Trophoblast cell (in vitro differentiated cells and primary cell): ENCODE measurements around the gene CR1L.

Experiments used
- DNase-seq, 2 donors: peaks; one replicate each; pipeline ENCODE4 v3.0.0-alpha.2; 2016
- H2AFZ ChIP-seq: 2 replicates; pipeline ENCODE4 v1.6.1; 2013; ENCODE audit warnings: low read length, moderate library complexity, mild to moderate bottlenecking; ENCODE audit not compliant: insufficient read depth, poor library complexity
- H2AK5ac ChIP-seq: 2 replicates; pipeline ENCODE4 v1.6.1; 2013; ENCODE audit warnings: mild to moderate bottlenecking, low read length
- H2BK120ac ChIP-seq: 2 replicates; pipeline ENCODE4 v1.6.1; 2013; ENCODE audit warnings: low read length, mild to moderate bottlenecking, moderate library complexity; ENCODE audit not compliant: insufficient read depth, poor library complexity
- H2BK12ac ChIP-seq: 2 replicates; pipeline ENCODE4 v1.6.1; 2013; ENCODE audit warnings: mild to moderate bottlenecking, low read length, moderate library complexity
- H2BK5ac ChIP-seq: 2 replicates; pipeline ENCODE4 v1.6.1; 2013; ENCODE audit warnings: low read length, low read depth, moderate library complexity, mild to moderate bottlenecking; ENCODE audit not compliant: poor library complexity
- H3K14ac ChIP-seq: 2 replicates; pipeline ENCODE4 v1.6.1; 2013; ENCODE audit warnings: mild to moderate bottlenecking, low read length
- H3K18ac ChIP-seq: 2 replicates; pipeline ENCODE4 v1.6.1; 2013; ENCODE audit warnings: mild to moderate bottlenecking, low read length
- H3K23ac ChIP-seq: 2 replicates; pipeline ENCODE4 v1.6.1; 2013; ENCODE audit warnings: low read length
- H3K27ac ChIP-seq: 2 replicates; pipeline ENCODE4 v1.5.1; 2013; ENCODE audit warnings: low read depth, mild to moderate bottlenecking, inconsistent platforms, low read length, moderate library complexity
- H3K27me3 ChIP-seq: 2 replicates; pipeline ENCODE4 v1.6.1; 2013; ENCODE audit warnings: inconsistent platforms, mild to moderate bottlenecking, low read length, moderate library complexity; ENCODE audit not compliant: insufficient read depth
- H3K36me3 ChIP-seq, 2 experiments: 1 replicate in 1 of 2; 2 replicates in 1 of 2; pipeline ENCODE4 v1.6.1; 2013; ENCODE audit warnings: low read length in 2 of 2, mild to moderate bottlenecking in 2 of 2, moderate library complexity in 1 of 2; ENCODE audit not compliant: insufficient read depth in 2 of 2, control insufficient read depth in 1 of 2
- H3K4ac ChIP-seq: 2 replicates; pipeline ENCODE4 v1.6.1; 2013; ENCODE audit warnings: low read depth, mild to moderate bottlenecking, low read length, moderate library complexity
- H3K4me1 ChIP-seq, 2 experiments: 1 replicate in 1 of 2; 2 replicates in 1 of 2; pipeline ENCODE4 v1.6.1; 2013; ENCODE audit warnings: low read length in 2 of 2, mild to moderate bottlenecking in 2 of 2, moderate library complexity in 1 of 2; ENCODE audit not compliant: insufficient read depth in 2 of 2, control insufficient read depth in 1 of 2
- H3K4me2 ChIP-seq: 2 replicates; pipeline ENCODE4 v1.6.1; 2013; ENCODE audit warnings: inconsistent platforms, mild to moderate bottlenecking, low read length, moderate library complexity
- H3K4me3 ChIP-seq: 2 replicates; pipeline ENCODE4 v1.5.1; 2013; ENCODE audit warnings: mild to moderate bottlenecking, low read depth, low read length, inconsistent platforms
- H3K79me1 ChIP-seq: one replicate; pipeline ENCODE4 v1.6.1; 2013; ENCODE audit warnings: low read length
- H3K79me2 ChIP-seq: 2 replicates; pipeline ENCODE4 v1.6.1; 2013; ENCODE audit warnings: low read length, mild to moderate bottlenecking; ENCODE audit not compliant: control insufficient read depth, insufficient read depth, poor library complexity
- H3K9ac ChIP-seq: 2 replicates; pipeline ENCODE4 v1.6.1; 2013; ENCODE audit warnings: mild to moderate bottlenecking, low read length
- H3K9me3 ChIP-seq: 2 replicates; pipeline ENCODE4 v1.6.1; 2013; ENCODE audit warnings: low read depth, mild to moderate bottlenecking, control low read depth, inconsistent platforms, low read length; ENCODE audit not compliant: insufficient read depth
- H4K12ac ChIP-seq: 2 replicates; pipeline ENCODE4 v1.6.1; 2013; ENCODE audit warnings: low read depth, mild to moderate bottlenecking, low read length, moderate library complexity
- H4K8ac ChIP-seq: 2 replicates; pipeline ENCODE4 v1.6.1; 2013; ENCODE audit warnings: low read depth, mild to moderate bottlenecking, low read length, moderate library complexity
- H4K91ac ChIP-seq: one replicate; pipeline ENCODE4 v1.6.1; 2013; ENCODE audit warnings: low read depth, mild to moderate bottlenecking, low read length, moderate library complexity
- WGBS: extraction: QIAGEN DNeasy Blood & Tissue Kit; methylation state at CpG from one replicate; pipeline ENCODE4 v1.1.7; 2013; ENCODE audit warnings: missing lambda C conversion rate; ENCODE audit not compliant: insufficient read length, insufficient coverage; ENCODE audit errors: extremely low coverage; 5-methylcytosine and 5-hydroxymethylcytosine counted together

CR1L gene

DNA sequence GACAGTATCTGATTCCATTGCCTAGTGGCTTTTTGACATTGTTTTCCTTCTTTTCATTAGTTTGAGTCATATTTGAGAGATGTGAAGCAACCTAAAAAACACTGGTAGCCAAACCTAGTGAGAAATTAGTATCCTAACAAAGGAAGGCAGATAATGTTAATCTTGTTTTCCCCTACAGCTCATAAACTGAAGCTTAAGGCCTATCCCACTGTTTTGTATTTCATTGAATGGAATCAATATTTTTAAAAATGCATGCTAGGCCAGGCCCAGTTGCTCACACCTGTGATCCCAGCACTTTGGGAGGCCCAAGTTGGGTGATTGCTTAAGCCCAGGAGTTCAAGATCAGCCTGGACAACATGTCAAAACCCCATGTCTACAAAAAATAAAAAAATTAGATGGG, 1.2 kb downstream of the CR1L start:
- H2BK12ac ChIP-seq: no peak overlapping the region
- H3K4me3 ChIP-seq: no peak overlapping the region
- H3K4ac ChIP-seq: no peak overlapping the region
- H4K12ac ChIP-seq: no peak overlapping the region
- H2AK5ac ChIP-seq: no peak overlapping the region
- H3K4me1 ChIP-seq: no peaks in the 10 kb centered on the region
- H3K9ac ChIP-seq: no peak overlapping the region
- DNase-seq: no peak
- H3K27me3 ChIP-seq: no peaks in the 10 kb centered on the region
- peaks cover 2% of the 10 kb centered on the region for H3K9me3 ChIP-seq
- H4K91ac ChIP-seq: no peak overlapping the region
- no peak overlapping the region for H3K27ac ChIP-seq
- no peak overlapping the region for H2BK5ac ChIP-seq
- H2BK120ac ChIP-seq: no peak overlapping the region
- no peak overlapping the region for H2AFZ ChIP-seq
- no peak overlapping the region for H4K8ac ChIP-seq
- H3K14ac ChIP-seq: no peak overlapping the region
- no peaks in the 10 kb centered on the region for H3K36me3 ChIP-seq
- H3K79me1 ChIP-seq: no peaks in the 10 kb centered on the region
- H3K18ac ChIP-seq: no peak overlapping the region
- H3K23ac ChIP-seq: no peak overlapping the region
- H3K4me2 ChIP-seq: no peak overlapping the region
- no peaks in the 10 kb centered on the region for H3K79me2 ChIP-seq

DNA sequence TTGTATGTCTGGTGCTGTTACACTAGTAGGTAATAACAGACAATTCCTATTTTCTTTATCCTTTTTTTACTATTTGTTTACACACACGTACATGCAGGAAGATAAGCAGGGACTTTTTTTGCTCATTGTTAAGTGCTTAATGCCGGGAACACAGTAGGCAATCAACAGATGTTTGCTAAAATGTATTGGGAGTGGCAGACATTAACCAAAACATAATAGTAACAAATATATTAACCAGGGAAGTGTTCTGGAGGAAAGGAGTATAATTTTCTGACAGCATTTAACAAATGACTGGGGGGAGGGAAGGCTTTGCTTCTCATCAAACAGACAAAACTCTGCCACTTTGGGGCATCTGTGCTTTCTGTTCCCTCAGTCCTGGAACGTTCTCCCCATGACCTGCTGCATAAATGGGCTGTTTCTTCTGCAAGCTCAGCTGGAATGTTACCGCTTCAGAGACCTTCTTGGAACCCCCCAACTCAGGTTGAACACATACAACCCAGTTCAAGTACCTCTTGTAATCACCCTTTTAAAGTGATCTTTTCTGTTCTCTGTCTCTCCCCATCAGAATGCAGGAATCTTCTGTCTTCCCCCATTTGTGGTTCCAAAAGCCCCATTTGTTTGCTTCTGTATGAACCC, 2.1 kb downstream of the CR1L start:
- Histone ChIP-seq H3K79me1 (no peaks in the 10 kb centered on the region), H3K14ac (no peak overlapping the region), H3K79me2 (no peaks in the 10 kb centered on the region), H3K4me2 (no peak overlapping the region), H3K9ac (no peak overlapping the region), H4K8ac (no peak overlapping the region), H2BK12ac (no peak overlapping the region), H3K27me3 (no peaks in the 10 kb centered on the region), H2BK5ac (no peak overlapping the region), H2AK5ac (no peak overlapping the region), H3K23ac (no peak overlapping the region), H3K4ac (no peak overlapping the region), H3K18ac (no peak overlapping the region), H3K4me3 (no peak overlapping the region), H2BK120ac (no peak overlapping the region), H4K12ac (no peak overlapping the region), H4K91ac (no peak overlapping the region), H3K4me1 (no peaks in the 10 kb centered on the region), H2AFZ (no peak overlapping the region), H3K36me3 (no peaks in the 10 kb centered on the region), H3K9me3 (peaks cover 2% of the 10 kb centered on the region), H3K27ac (no peak overlapping the region)
- no CpG with 5 or more reads among the region's 4 CpGs for WGBS
- no peak for DNase-seq

DNA sequence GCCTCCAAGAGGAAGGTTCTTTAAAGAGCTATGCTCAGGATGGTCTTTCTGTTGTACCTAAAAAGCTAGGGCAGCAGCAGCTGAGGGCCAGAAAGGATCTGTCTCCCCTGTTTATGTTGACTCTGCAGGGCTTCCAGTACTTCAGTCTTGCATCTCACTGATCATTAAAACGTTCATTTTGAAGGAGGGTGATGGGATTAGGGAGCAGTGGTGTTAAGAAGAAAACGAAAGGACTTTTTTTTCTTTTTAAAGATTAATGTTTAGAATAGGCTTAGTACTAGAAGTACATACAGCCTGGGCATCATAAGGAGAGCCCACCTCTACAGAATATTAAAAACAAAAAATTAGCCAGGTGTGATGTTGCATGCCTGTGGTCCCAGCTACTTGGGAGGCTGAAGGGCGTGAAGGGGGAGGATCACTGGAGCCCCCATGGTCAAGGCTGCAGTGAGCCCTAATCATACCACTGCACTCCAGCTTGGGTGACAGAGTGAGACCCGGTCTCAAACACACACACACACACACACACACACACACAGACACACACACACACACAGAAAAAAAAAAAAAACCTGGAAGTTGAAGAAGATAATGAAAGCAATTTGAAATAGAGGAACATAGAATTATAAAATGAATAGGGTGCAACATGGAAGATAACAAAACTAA, 2.9 kb downstream of the CR1L start:
- no peak overlapping the region for H2BK5ac ChIP-seq
- H2AFZ ChIP-seq: no peak overlapping the region
- no peak overlapping the region for H2BK12ac ChIP-seq
- no peak overlapping the region for H3K14ac ChIP-seq
- no CpG with 5 or more reads among the region's 4 CpGs for WGBS
- no peak overlapping the region for H3K23ac ChIP-seq
- H3K4ac ChIP-seq: no peak overlapping the region
- H3K4me1 ChIP-seq: no peaks in the 10 kb centered on the region
- H3K27ac ChIP-seq: no peak overlapping the region
- no peaks in the 10 kb centered on the region for H3K36me3 ChIP-seq
- DNase-seq: no peak
- H2AK5ac ChIP-seq: no peak overlapping the region
- H4K8ac ChIP-seq: no peak overlapping the region
- H3K4me3 ChIP-seq: no peak overlapping the region
- peaks cover 2% of the 10 kb centered on the region for H3K9me3 ChIP-seq
- no peak overlapping the region for H3K18ac ChIP-seq
- no peak overlapping the region for H3K4me2 ChIP-seq
- no peaks in the 10 kb centered on the region for H3K27me3 ChIP-seq
- no peaks in the 10 kb centered on the region for H3K79me1 ChIP-seq
- no peaks in the 10 kb centered on the region for H3K79me2 ChIP-seq
- H2BK120ac ChIP-seq: no peak overlapping the region
- no peak overlapping the region for H4K91ac ChIP-seq
- H3K9ac ChIP-seq: no peak overlapping the region
- H4K12ac ChIP-seq: no peak overlapping the region

DNA sequence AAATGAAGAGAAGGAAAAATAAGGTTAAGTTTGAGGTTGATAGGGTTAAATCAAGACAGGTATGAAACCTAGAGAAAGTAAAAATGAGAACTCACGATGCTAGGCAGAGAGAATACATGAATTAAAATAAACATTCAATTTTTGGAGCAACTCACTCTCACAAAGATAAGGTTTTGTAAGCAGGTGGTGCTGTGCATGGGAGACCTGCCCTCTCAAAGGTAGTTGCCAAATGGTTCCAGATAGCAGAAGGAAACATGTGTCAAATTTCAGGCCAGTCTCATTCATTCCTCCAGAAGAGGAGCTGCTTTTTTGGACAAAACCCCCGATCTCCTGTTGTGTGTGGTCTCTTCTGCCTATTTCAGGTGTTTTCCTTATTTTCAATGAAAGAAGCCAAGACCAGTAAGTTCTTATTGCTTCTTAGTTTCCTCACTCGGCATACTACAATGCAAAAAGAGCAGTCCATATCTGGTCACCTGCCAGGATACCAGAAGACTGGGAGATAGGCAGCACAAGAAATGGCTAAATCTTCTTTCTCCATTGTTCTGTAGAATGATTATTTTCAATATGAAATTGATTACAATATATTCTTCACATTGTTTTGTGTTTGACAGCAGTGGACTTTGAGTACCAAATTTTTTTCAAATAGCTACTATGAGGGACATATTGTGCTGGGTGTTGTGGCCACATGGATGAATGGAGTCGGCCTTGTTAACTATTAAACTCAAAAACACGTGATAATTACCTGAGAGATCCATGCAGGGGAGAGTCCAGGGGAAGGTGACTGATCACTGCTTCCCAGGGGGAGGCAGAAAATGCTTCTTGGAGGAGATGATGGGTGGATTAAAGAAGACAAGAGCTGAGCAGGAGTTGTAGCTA, 3.6 kb downstream of the CR1L start:
- Histone ChIP-seq H3K14ac (no peak overlapping the region), H3K9me3 (peaks cover 2% of the 10 kb centered on the region), H3K4me2 (no peak overlapping the region), H3K9ac (no peak overlapping the region), H2BK5ac (no peak overlapping the region), H3K4me3 (no peak overlapping the region), H4K91ac (no peak overlapping the region), H3K79me1 (no peaks in the 10 kb centered on the region), H3K27ac (no peak overlapping the region), H3K79me2 (no peaks in the 10 kb centered on the region), H2BK12ac (no peak overlapping the region), H3K4ac (no peak overlapping the region), H3K27me3 (no peaks in the 10 kb centered on the region), H3K23ac (no peak overlapping the region), H2BK120ac (no peak overlapping the region), H2AK5ac (no peak overlapping the region), H3K18ac (no peak overlapping the region), H3K4me1 (no peaks in the 10 kb centered on the region), H4K12ac (no peak overlapping the region), H3K36me3 (no peaks in the 10 kb centered on the region), H2AFZ (no peak overlapping the region), H4K8ac (no peak overlapping the region)
- no CpG with 5 or more reads among the region's 5 CpGs for WGBS
- no peak for DNase-seq
